HT-29 (cell line): ENCODE measurements around the gene MSL2. TPM values are rescaled to one million over a fixed set of nuclear protein-coding genes. Genes with fewer than 3 reads are reported as not detected.

Experiments used
- total RNA-seq: library from RNA; depleted of rRNA; stranded (reverse); fragments of >200 nt; shearing (Covaris generic); gene quantifications from 2 replicates; pipeline ENCODE4 v1.2.3, GENCODE V29; 2014; rRNA removed

MSL2 gene
- total RNA-seq, 1 experiment from 2014 or later = 7.7 TPM

Other genes with a start within 250 kb of the MSL2 start
- 2.1 and 2.3 TPM in 2 replicates for gene PPP2R3A, start 230.6 kb downstream of the MSL2 start, total RNA-seq
- 45.3 and 51.3 TPM in 2 replicates for gene PCCB, start 54.0 kb upstream of the MSL2 start, total RNA-seq